Measurements from ENCODE around the gene SNX33. TPM values are rescaled to one million over a fixed set of nuclear protein-coding genes. Genes with fewer than 3 reads are reported as not detected.
A peak's percentile ranks its signal among the peaks of the same experiment; 100 is the strongest.

Gene SNX33
- total RNA-seq, 1 donor from 2014 or later, result 29.3 TPM

- Mint-ChIP-seq H3K9me3 (ENCODE audit: low read depth) (no peaks in the 10 kb centered on the region), H3K36me3 (ENCODE audit: insufficient read depth) (peaks cover 13% of the 10 kb centered on the region), H3K27me3 (peaks cover 3% of the 10 kb centered on the region), H3K27ac (no peak overlapping the region), H3K4me1 (ENCODE audit: low read depth) (peaks cover 51% of the 10 kb centered on the region), H3K4me3 (ENCODE audit: low read depth) (peak overlapping the region; percentile 90)
- TF ChIP-seq CTCF (IDR thresholded peaks at IDR 0.05; ENCODE audit: unreplicated experiment), result no peak
- no peak for DNase-seq (ENCODE audit: low spot score, unreplicated experiment)
These were observed 2.1 kb downstream of the SNX33 start for GRCh38 chr15:75649848-75650247.

- H3K27me3 Mint-ChIP-seq, result peaks cover 12% of the 10 kb centered on the region
- H3K4me3 Mint-ChIP-seq (ENCODE audit: low read depth), result peak overlapping the region; percentile 90
- no peak overlapping the region for H3K27ac Mint-ChIP-seq
- H3K36me3 Mint-ChIP-seq (ENCODE audit: insufficient read depth), result peaks cover 14% of the 10 kb centered on the region
- peaks cover 50% of the 10 kb centered on the region for H3K4me1 Mint-ChIP-seq (ENCODE audit: low read depth)
- no peak for DNase-seq (ENCODE audit: low spot score, unreplicated experiment)
- TF ChIP-seq CTCF (IDR thresholded peaks at IDR 0.05; ENCODE audit: unreplicated experiment), result no peak
- no peaks in the 10 kb centered on the region for H3K9me3 Mint-ChIP-seq (ENCODE audit: low read depth)
These were observed 3.4 kb downstream of the SNX33 start for GRCh38 chr15:75650908-75651809.

GRCh38 chr15:75651810-75652543 is 4.3 kb downstream of the SNX33 start:
- peak overlapping the region; percentile 90 for H3K4me3 Mint-ChIP-seq (ENCODE audit: low read depth)
- TF ChIP-seq CTCF (IDR thresholded peaks at IDR 0.05; ENCODE audit: unreplicated experiment), result no peak
- no peak for DNase-seq (ENCODE audit: low spot score, unreplicated experiment)
- H3K27ac Mint-ChIP-seq, result no peak overlapping the region
- H3K27me3 Mint-ChIP-seq, result peaks cover 19% of the 10 kb centered on the region
- peaks cover 43% of the 10 kb centered on the region for H3K4me1 Mint-ChIP-seq (ENCODE audit: low read depth)
- peaks cover 18% of the 10 kb centered on the region for H3K36me3 Mint-ChIP-seq (ENCODE audit: insufficient read depth)
- H3K9me3 Mint-ChIP-seq (ENCODE audit: low read depth), result no peaks in the 10 kb centered on the region

GRCh38 chr15:75653347-75653913 is 5.7 kb downstream of the SNX33 start:
- H3K27ac Mint-ChIP-seq, result no peak overlapping the region
- no peaks in the 10 kb centered on the region for H3K9me3 Mint-ChIP-seq (ENCODE audit: low read depth)
- H3K36me3 Mint-ChIP-seq (ENCODE audit: insufficient read depth), result peaks cover 27% of the 10 kb centered on the region
- H3K27me3 Mint-ChIP-seq, result peaks cover 29% of the 10 kb centered on the region
- H3K4me1 Mint-ChIP-seq (ENCODE audit: low read depth), result peaks cover 43% of the 10 kb centered on the region
- DNase-seq (ENCODE audit: low spot score, unreplicated experiment), result no peak
- no peak overlapping the region for H3K4me3 Mint-ChIP-seq (ENCODE audit: low read depth)
- no peak for TF ChIP-seq CTCF (IDR thresholded peaks at IDR 0.05; ENCODE audit: unreplicated experiment)

All from progenitor cell of endocrine pancreas (in vitro differentiated cells).